SKM-1 treated with dmso at 0.1 percent for 144 hours (cell line): ENCODE results near the gene CTU2.

Experiments used
- DNase-seq: peaks from one replicate; lab custom pipeline; 2025; ENCODE audit not compliant: unreplicated experiment; lab: John Stamatoyannopoulos, UW

CTU2 gene

GRCh38 chr16:88741368-88741767, 35.1 kb downstream of the CTU2 start:
- DNase-seq, result no peak

- DNase-seq, result no peak
These were observed 36.7 kb downstream of the CTU2 start for GRCh38 chr16:88742896-88743605.

- DNase-seq, result peak; percentile 25
These were observed 37.6 kb downstream of the CTU2 start for GRCh38 chr16:88743693-88744576.

- DNase-seq, result no peak
These were observed 38.5 kb downstream of the CTU2 start for GRCh38 chr16:88744577-88745521.

GRCh38 chr16:88746506-88746905, 40.2 kb downstream of the CTU2 start:
- no peak for DNase-seq

GRCh38 chr16:88747588-88748301, 41.4 kb downstream of the CTU2 start:
- peak; percentile 68 for DNase-seq

- no peak for DNase-seq
These were observed 42.1 kb downstream of the CTU2 start for GRCh38 chr16:88748364-88748763.

- no peak for DNase-seq
These were observed 43.1 kb downstream of the CTU2 start for GRCh38 chr16:88749358-88749757.

- DNase-seq, result no peak
These were observed 44.6 kb downstream of the CTU2 start for GRCh38 chr16:88750854-88751253.

- no peak for DNase-seq
These were observed 46.2 kb downstream of the CTU2 start for GRCh38 chr16:88752386-88753002.

- DNase-seq, result no peak
These were observed 46.9 kb downstream of the CTU2 start for GRCh38 chr16:88753191-88753590.

GRCh38 chr16:88753602-88754001, 47.3 kb downstream of the CTU2 start:
- no peak for DNase-seq

- DNase-seq, result no peak
These were observed 48.0 kb downstream of the CTU2 start for GRCh38 chr16:88754109-88754911.

GRCh38 chr16:88754912-88755744, 48.8 kb downstream of the CTU2 start:
- DNase-seq, result no peak

- no peak for DNase-seq
These were observed 49.6 kb downstream of the CTU2 start for GRCh38 chr16:88755745-88756443.

GRCh38 chr16:88758227-88758943, 52.1 kb downstream of the CTU2 start:
- no peak for DNase-seq

- no peak for DNase-seq
These were observed 52.6 kb downstream of the CTU2 start for GRCh38 chr16:88758944-88759244.
